Measurements from ENCODE around the gene MAGI2.

The MAGI2 gene

GRCh38 chr7:78679112-78679876 is 774.2 kb downstream of the MAGI2 start:
- DNase-seq (ENCODE audit: low read depth in 3 of 3, low spot score in 1 of 3), result no peak

GRCh38 chr7:78677391-78677790 is 776.1 kb downstream of the MAGI2 start:
- DNase-seq (ENCODE audit: low read depth in 3 of 3, low spot score in 1 of 3), result no peak

DNA sequence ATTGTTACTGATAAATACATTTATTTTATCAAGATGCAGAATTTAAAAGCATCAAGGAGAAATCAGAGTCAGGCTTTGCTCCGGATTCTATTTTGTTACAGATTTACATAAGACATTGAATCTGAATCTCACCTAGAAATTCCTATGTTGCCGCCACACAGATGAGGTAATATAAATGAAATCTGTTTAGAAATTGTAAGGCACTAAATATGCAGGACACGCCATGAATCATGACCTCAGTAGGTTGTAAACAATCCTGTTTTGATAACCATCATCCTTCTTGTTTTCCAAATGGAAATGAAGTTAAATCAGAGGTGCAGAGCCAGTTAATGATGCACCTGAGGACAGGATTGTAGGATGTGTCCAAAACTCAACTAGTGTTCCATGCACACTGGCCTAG is 778.0 kb downstream of the MAGI2 start:
- no peak for DNase-seq (ENCODE audit: low read depth in 3 of 3, low spot score in 1 of 3)

GRCh38 chr7:78673272-78673671 is 780.2 kb downstream of the MAGI2 start:
- DNase-seq (ENCODE audit: low read depth in 3 of 3, low spot score in 1 of 3), result no peak

- no peak for DNase-seq (ENCODE audit: low read depth in 3 of 3, low spot score in 1 of 3)
These were observed 790.5 kb downstream of the MAGI2 start for GRCh38 chr7:78662939-78663338.

- no peak for DNase-seq (ENCODE audit: low read depth in 3 of 3, low spot score in 1 of 3)
These were observed 803.5 kb downstream of the MAGI2 start for GRCh38 chr7:78649976-78650375.

- no peak for DNase-seq (ENCODE audit: low read depth in 3 of 3, low spot score in 1 of 3)
These were observed 804.2 kb downstream of the MAGI2 start for GRCh38 chr7:78649236-78649635.

GRCh38 chr7:78642751-78643150 is 810.7 kb downstream of the MAGI2 start:
- DNase-seq (ENCODE audit: low read depth in 3 of 3, low spot score in 1 of 3), result no peak

GRCh38 chr7:78638364-78638763 is 815.1 kb downstream of the MAGI2 start:
- no peak for DNase-seq (ENCODE audit: low read depth in 3 of 3, low spot score in 1 of 3)

DNA sequence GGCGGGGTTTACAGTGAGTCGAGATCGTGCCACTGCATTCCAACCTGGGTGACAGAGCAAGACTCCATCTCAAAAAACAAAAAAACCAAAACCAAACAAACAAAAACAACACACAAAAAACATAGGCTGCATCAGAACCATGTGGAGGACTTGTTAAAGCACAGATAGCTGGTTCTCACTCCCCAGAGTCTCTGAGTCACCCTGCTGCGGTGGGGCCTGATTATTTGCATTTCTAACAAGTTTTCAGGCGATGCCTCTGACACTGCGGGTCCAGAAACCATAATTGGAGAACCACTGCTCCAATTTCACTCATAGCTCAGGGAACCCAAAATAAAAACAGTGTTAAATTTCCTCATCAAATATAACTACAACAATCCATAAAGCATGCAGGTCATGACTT is 816.7 kb downstream of the MAGI2 start:
- DNase-seq (ENCODE audit: low read depth in 3 of 3, low spot score in 1 of 3), result no peak

DNA sequence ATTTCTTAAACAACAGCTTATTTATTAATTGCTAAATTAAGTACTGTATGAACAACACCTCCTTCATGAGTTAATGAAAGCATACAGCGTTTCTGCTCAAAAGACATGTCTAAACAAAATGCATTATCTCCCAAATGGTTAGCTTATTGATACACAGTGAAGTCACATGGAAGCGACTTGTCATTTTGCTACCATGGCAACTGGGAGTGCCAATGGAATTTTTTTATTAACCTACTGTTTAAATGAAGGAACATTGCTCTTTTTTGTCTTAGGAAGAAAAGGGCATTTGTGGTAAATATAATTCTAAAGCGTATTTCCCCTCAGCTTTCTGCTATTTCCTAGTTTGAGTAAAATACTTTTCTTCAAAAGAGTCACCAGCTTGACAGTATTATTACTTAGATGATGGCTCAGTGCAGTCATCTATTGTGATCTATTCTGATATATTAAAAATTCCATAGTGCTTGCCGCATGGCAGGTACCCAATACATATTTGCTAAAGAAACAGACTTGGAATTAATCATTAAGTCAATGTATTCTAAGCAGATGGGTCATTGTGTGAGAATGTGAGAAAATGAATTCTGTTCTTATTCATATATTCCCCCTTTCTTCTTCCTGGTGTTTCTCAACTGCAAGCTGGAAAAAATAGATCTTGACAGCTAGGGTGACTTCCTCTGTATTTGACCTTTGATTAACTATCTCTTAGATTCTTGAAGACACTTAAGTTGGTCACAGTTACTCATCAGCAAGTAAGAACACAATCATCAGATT is 818.3 kb downstream of the MAGI2 start:
- DNase-seq (ENCODE audit: low read depth in 3 of 3, low spot score in 1 of 3), result no peak

GRCh38 chr7:78634093-78634492 is 819.4 kb downstream of the MAGI2 start:
- no peak for DNase-seq (ENCODE audit: low read depth in 3 of 3, low spot score in 1 of 3)

GRCh38 chr7:78620920-78621319 is 832.5 kb downstream of the MAGI2 start:
- no peak for DNase-seq (ENCODE audit: low read depth in 3 of 3, low spot score in 1 of 3)

GRCh38 chr7:78616539-78616938 is 836.9 kb downstream of the MAGI2 start:
- DNase-seq (ENCODE audit: low read depth in 3 of 3, low spot score in 1 of 3), result no peak

DNA sequence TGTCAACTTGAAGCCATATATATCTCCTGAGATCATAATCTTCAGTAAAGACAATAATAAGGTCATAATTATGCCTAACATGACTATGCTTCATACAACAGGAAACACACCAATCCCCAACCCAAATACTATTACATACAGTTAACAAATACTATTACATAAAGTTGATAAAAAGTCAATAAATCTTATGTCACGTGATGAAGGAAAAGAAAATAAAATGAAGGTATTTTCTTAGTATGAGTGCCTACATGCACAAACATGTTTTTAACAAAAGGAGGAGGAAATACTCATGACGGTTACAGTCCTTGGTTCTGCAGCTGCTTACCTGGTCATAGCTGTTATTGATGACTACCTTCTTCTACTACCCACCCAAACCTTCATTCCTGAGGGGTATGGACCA is 844.2 kb downstream of the MAGI2 start:
- no peak for DNase-seq (ENCODE audit: low read depth in 3 of 3, low spot score in 1 of 3)

GRCh38 chr7:78607099-78607498 is 846.4 kb downstream of the MAGI2 start:
- DNase-seq (ENCODE audit: low read depth in 3 of 3, low spot score in 1 of 3), result no peak

DNA sequence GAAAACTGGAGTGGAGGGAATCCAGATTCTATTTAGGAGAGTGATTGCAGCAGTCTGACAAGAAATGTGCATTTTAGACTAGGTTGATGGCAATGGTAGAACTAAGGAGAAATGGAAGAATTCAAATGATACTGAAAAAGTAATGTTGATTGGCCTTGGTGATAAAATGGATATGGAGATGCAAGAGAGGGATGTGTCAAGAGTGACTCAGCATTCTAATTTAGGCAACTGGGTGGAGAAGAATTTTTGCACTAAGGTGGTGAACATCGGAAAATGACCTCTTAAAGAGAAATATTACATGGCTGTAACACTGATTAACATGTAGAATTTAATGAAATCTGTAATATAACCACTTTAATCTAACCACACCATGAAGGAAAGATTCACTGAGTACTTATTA is 848.3 kb downstream of the MAGI2 start:
- DNase-seq (ENCODE audit: low read depth in 3 of 3, low spot score in 1 of 3), result no peak

- DNase-seq (ENCODE audit: low read depth in 3 of 3, low spot score in 1 of 3), result no peak
These were observed 851.7 kb downstream of the MAGI2 start for GRCh38 chr7:78601728-78602127.

DNA sequence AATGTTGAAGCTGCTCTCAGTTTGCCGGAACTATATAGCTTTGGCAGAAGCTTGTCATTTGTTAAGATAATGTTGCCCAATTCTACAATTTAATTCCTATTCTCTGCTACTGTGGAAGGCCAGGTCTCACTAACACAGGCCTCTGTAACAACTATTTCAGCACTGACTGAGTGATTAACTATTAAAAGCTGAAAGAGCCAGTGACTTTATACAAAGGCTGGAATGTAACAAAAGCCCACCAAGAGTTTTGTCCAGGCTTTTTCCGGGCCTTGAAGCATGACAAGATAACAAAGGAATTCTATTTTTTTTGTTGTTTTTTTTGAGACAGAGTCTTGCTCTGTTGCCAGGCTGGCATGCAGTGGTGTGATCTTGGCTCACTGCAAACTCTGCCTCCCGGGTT is 859.3 kb downstream of the MAGI2 start:
- no peak for DNase-seq (ENCODE audit: low read depth in 3 of 3, low spot score in 1 of 3)

- DNase-seq (ENCODE audit: low read depth in 3 of 3, low spot score in 1 of 3), result no peak
These were observed 865.1 kb downstream of the MAGI2 start for GRCh38 chr7:78588393-78588792.

DNA sequence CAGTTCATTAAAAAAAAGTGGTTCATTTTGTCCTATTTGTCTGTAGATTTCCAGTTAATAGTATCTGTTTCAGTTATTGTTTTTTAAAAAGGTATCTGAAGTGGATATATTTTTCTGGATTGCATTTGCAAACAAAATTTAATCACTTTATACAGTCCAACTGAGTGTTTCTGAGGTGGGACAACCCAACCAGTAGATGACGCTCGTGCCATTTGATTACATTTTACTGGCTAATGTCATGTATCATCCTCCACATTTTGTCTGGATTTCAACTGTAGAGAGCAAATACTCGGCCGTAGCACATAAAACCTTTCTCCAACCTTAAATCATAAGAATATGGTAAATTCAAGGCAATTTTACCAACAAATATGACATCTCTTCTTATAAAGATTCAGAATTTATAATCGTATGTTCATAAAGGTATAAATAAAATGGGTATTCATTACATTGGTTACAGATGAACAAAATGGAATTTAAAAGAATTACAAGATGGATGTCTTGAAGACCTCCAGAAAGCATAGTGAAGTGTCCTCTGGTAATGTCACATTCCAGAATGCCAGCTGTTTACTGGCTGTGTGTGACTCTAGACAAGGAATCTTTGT is 865.9 kb downstream of the MAGI2 start:
- DNase-seq (ENCODE audit: low read depth in 3 of 3, low spot score in 1 of 3), result no peak

DNA sequence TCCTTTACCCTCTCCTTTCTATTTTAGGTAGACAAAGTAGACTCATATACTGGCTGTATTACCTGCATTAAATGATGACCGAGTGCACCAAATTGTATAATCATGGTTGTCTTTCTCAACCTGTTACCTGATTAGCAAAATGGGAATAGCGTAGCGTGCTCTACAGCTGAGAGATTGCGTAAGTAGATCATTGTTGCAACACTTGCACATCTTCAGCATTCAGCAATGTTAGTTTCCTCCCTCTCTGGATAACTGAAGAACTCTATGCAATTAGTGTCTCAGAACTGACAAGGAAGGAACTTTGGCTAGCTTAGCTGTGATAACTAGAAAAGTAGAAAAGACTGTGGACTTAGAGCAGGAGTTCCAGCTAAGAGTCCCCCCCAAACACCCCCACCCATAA is 867.5 kb downstream of the MAGI2 start:
- no peak for DNase-seq (ENCODE audit: low read depth in 3 of 3, low spot score in 1 of 3)

All from stimulated activated CD4-positive, alpha-beta T cell treated with anti-CD3 and anti-CD28 coated beads, TNF-alpha, amount 100 ng/mL, for 1 hour (primary cell).